ENCODE data around the gene TRIM56. TPM values are rescaled to one million over a fixed set of nuclear protein-coding genes. Genes with fewer than 3 reads are reported as not detected.

TRIM56 gene
- total RNA-seq, 3 donors from 2014 or later, result 47.9 to 55.3 (median 53.9) TPM

- Histone ChIP-seq H3K4me3 (no peak overlapping the region), H3K4me1 (ENCODE audit: low read depth) (no peaks in the 10 kb centered on the region), H3K36me3 (ENCODE audit: low read depth) (no peaks in the 10 kb centered on the region), H3K9me3 (no peaks in the 10 kb centered on the region)
- peak; percentile 29 for TF ChIP-seq CTCF (IDR thresholded peaks at IDR 0.05)
- intact Hi-C loops (cut with DNase I, micrococcal nuclease), result no loop called here
- peak in 2 of 3 donors; percentile 58 to 72 for DNase-seq
- peak; percentile 80 for ATAC-seq
These were observed 9.6 kb downstream of the TRIM56 start for GRCh38 chr7:101094791-101095375.

GRCh38 chr7:101096331-101096956 lies 11.2 kb downstream of the TRIM56 start:
- H3K4me3 ChIP-seq, result no peak overlapping the region
- ATAC-seq, result no peak
- H3K9me3 ChIP-seq, result no peaks in the 10 kb centered on the region
- no peaks in the 10 kb centered on the region for H3K4me1 ChIP-seq (ENCODE audit: low read depth)
- intact Hi-C loops (cut with DNase I, micrococcal nuclease), result no loop called here
- no peak for DNase-seq
- TF ChIP-seq CTCF (IDR thresholded peaks at IDR 0.05), result no peak
- H3K36me3 ChIP-seq (ENCODE audit: low read depth), result no peaks in the 10 kb centered on the region

DNA sequence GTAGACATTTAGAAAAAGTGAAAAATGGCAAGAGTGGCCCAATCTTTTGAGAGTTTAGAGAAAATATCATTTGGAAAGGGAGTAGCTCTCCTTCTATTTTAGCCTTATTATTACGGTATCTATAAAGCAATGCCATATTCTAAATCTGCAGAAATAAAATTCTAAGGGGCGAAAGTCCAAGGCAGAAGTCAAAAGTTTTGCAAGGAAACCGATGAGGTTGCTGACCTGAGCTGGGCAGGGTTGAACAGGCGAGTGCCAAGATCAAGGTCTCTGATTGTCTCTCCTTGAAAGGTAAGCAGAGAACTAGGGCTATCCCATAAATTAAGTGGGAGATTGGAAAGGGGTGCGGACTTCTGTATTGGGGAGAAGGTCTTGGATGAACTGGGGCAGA lies 11.7 kb downstream of the TRIM56 start:
- H3K9me3 ChIP-seq, result no peaks in the 10 kb centered on the region
- DNase-seq, result no peak
- ATAC-seq, result no peak
- no peaks in the 10 kb centered on the region for H3K4me1 ChIP-seq (ENCODE audit: low read depth)
- H3K36me3 ChIP-seq (ENCODE audit: low read depth), result no peaks in the 10 kb centered on the region
- intact Hi-C loops (cut with DNase I, micrococcal nuclease), result no loop called here
- no peak overlapping the region for H3K4me3 ChIP-seq
- no peak for TF ChIP-seq CTCF (IDR thresholded peaks at IDR 0.05)

- ATAC-seq, result peak; percentile 8
- no peak for TF ChIP-seq CTCF (IDR thresholded peaks at IDR 0.05)
- Histone ChIP-seq H3K36me3 (ENCODE audit: low read depth) (no peaks in the 10 kb centered on the region), H3K4me3 (no peak overlapping the region), H3K9me3 (no peaks in the 10 kb centered on the region), H3K4me1 (ENCODE audit: low read depth) (no peaks in the 10 kb centered on the region)
- intact Hi-C loops (cut with DNase I, micrococcal nuclease), result no loop called here
- DNase-seq, result no peak
These were observed 12.3 kb downstream of the TRIM56 start for GRCh38 chr7:101097561-101097960.

GRCh38 chr7:101099969-101100781 lies 14.9 kb downstream of the TRIM56 start:
- Histone ChIP-seq H3K4me1 (ENCODE audit: low read depth) (no peaks in the 10 kb centered on the region), H3K9me3 (no peaks in the 10 kb centered on the region), H3K4me3 (no peak overlapping the region), H3K36me3 (ENCODE audit: low read depth) (no peaks in the 10 kb centered on the region)
- TF ChIP-seq CTCF (IDR thresholded peaks at IDR 0.05), result no peak
- DNase-seq, result peak; percentile 72 to 87 (median 78)
- ATAC-seq, result peak; percentile 71
- intact Hi-C loops (cut with DNase I, micrococcal nuclease), result no loop called here

All from mucosa of descending colon (tissue), 3 donors.